ENCODE data around the gene SPRR1A.
"Not testable (repeated sequence)": the region's sequence is repeated elsewhere in the genome, so short reads cannot be mapped to it uniquely, and the experiment has no call there.

Gene SPRR1A

GRCh38 chr1:152976688-152977087 is 7.2 kb upstream of the SPRR1A start:
- no peak for FAIRE-seq

GRCh38 chr1:152977614-152978013 is 6.3 kb upstream of the SPRR1A start:
- no peak for FAIRE-seq

GRCh38 chr1:152980676-152981075 is 3.2 kb upstream of the SPRR1A start:
- no peak for FAIRE-seq

- no peak for FAIRE-seq
Observed at GRCh38 chr1:152981146-152981871, 2.6 kb upstream of the SPRR1A start.

GRCh38 chr1:152982076-152982475 is 1.8 kb upstream of the SPRR1A start:
- FAIRE-seq: no peak

GRCh38 chr1:152983234-152983633 is 647 bp upstream of the SPRR1A start:
- FAIRE-seq: no peak

GRCh38 chr1:152986578-152986977 is 2.7 kb downstream of the SPRR1A start:
- FAIRE-seq: peak; percentile 80

GRCh38 chr1:152993186-152993585 is 9.3 kb downstream of the SPRR1A start:
- FAIRE-seq: no peak

GRCh38 chr1:152995842-152996241 is 12.0 kb downstream of the SPRR1A start:
- no peak for FAIRE-seq

- FAIRE-seq: no peak
Observed at GRCh38 chr1:152996633-152997400, 12.9 kb downstream of the SPRR1A start.

GRCh38 chr1:152997901-152998300 is 14.0 kb downstream of the SPRR1A start:
- no peak for FAIRE-seq

- FAIRE-seq: no peak
Observed at GRCh38 chr1:152998476-152998875, 14.6 kb downstream of the SPRR1A start.

- FAIRE-seq: no peak
Observed at GRCh38 chr1:152999818-153000217, 15.9 kb downstream of the SPRR1A start.

GRCh38 chr1:153000294-153000693 is 16.4 kb downstream of the SPRR1A start:
- no peak for FAIRE-seq

- FAIRE-seq: no peak
Observed at GRCh38 chr1:153001382-153001781, 17.5 kb downstream of the SPRR1A start, which contains the start of gene SPRR3. SPRR3 (plus strand) TSS chr1:153001749; CDS start chr1:153003021, 1,272 bp downstream.

- FAIRE-seq: not testable (repeated sequence)
Observed at GRCh38 chr1:153011235-153011758, 27.4 kb downstream of the SPRR1A start.

GRCh38 chr1:153021829-153022228 is 37.9 kb downstream of the SPRR1A start:
- FAIRE-seq: not testable (repeated sequence)

- not testable (repeated sequence) for FAIRE-seq
Observed at GRCh38 chr1:153022340-153022739, 38.5 kb downstream of the SPRR1A start.

GRCh38 chr1:153023109-153023508 is 39.2 kb downstream of the SPRR1A start:
- no peak for FAIRE-seq

GRCh38 chr1:153024413-153024812 is 40.5 kb downstream of the SPRR1A start:
- no peak for FAIRE-seq

- no peak for FAIRE-seq
Observed at GRCh38 chr1:153025797-153026196, 41.9 kb downstream of the SPRR1A start.

- FAIRE-seq: no peak
Observed at GRCh38 chr1:153028766-153029165, 44.9 kb downstream of the SPRR1A start.

GRCh38 chr1:153030895-153031294 is 47.0 kb downstream of the SPRR1A start, which contains the start of gene SPRR1B:
SPRR1B (plus strand) TSS chr1:153031203; CDS start chr1:153032346, 1,143 bp downstream.
- no peak for FAIRE-seq

GRCh38 chr1:153032073-153032472 is 48.2 kb downstream of the SPRR1A start:
- no peak for FAIRE-seq
